Endometrial microvascular endothelial cells (primary cell): ENCODE measurements around the gene CDK5. TPM values are rescaled to one million over a fixed set of nuclear protein-coding genes. Genes with fewer than 3 reads are reported as not detected.

Source experiments
- in situ Hi-C: cut with HindIII; loops from 2 replicates; pipeline ENCODE4 v1.10.0; 2017; ENCODE audit warnings: low sequenced_read_pairs, low pct_unique_long_range_greater_than_20kb; ENCODE audit errors: inconsistent ontology term
- total RNA-seq: library from RNA; depleted of rRNA; stranded (reverse); fragments of >200 nt; gene quantifications from one replicate; pipeline ENCODE4 v1.2.3, GENCODE V29; 2015; ENCODE audit errors: inconsistent ontology term

CDK5 gene
- total RNA-seq, 1 donor from 2014 or later = 10.5 TPM

- in situ Hi-C loops = no loop called here
These were observed 3.8 kb upstream of the CDK5 start for GRCh38 chr7:151061213-151062110.

- in situ Hi-C loops = no loop called here
These were observed 2.9 kb upstream of the CDK5 start for GRCh38 chr7:151060416-151061212.

GRCh38 chr7:151060113-151060415 is 2.4 kb upstream of the CDK5 start:
- in situ Hi-C loops = no loop called here

GRCh38 chr7:151059367-151060112 is 1.8 kb upstream of the CDK5 start, which contains the start of gene SLC4A2:
Gene SLC4A2, plus strand, starts transcription at chr7:151059589. Its CDS starts 2,399 bp downstream, at chr7:151061988.
- in situ Hi-C loops = no loop called here

- in situ Hi-C loops = no loop called here
These were observed 1.2 kb upstream of the CDK5 start for GRCh38 chr7:151058781-151059366.

GRCh38 chr7:151057989-151058780 is 488 bp upstream of the CDK5 start:
- in situ Hi-C loops = no loop called here

- in situ Hi-C loops = no loop called here
These were observed 811 bp downstream of the CDK5 start for GRCh38 chr7:151056666-151057505.

GRCh38 chr7:151056283-151056665 is 1.4 kb downstream of the CDK5 start:
- in situ Hi-C loops = no loop called here

- in situ Hi-C loops = no loop called here
These were observed 3.9 kb downstream of the CDK5 start for GRCh38 chr7:151053751-151054150.

GRCh38 chr7:151053096-151053495 is 4.6 kb downstream of the CDK5 start:
- in situ Hi-C loops = no loop called here

- in situ Hi-C loops = no loop called here
These were observed 6.6 kb downstream of the CDK5 start for GRCh38 chr7:151051108-151051507.

- in situ Hi-C loops = no loop called here
These were observed 8.7 kb downstream of the CDK5 start for GRCh38 chr7:151048911-151049463.

GRCh38 chr7:151047976-151048815 is 9.5 kb downstream of the CDK5 start, which contains the start of gene ASIC3:
Gene ASIC3, plus strand, starts transcription at chr7:151048531. Its CDS starts 355 bp downstream, at chr7:151048886.
- in situ Hi-C loops = no loop called here

- in situ Hi-C loops = no loop called here
These were observed 10.8 kb downstream of the CDK5 start for GRCh38 chr7:151046603-151047573.

GRCh38 chr7:151045967-151046366 is 11.7 kb downstream of the CDK5 start:
- in situ Hi-C loops = no loop called here
